ENCODE data around the gene PRPF19.

DNA sequence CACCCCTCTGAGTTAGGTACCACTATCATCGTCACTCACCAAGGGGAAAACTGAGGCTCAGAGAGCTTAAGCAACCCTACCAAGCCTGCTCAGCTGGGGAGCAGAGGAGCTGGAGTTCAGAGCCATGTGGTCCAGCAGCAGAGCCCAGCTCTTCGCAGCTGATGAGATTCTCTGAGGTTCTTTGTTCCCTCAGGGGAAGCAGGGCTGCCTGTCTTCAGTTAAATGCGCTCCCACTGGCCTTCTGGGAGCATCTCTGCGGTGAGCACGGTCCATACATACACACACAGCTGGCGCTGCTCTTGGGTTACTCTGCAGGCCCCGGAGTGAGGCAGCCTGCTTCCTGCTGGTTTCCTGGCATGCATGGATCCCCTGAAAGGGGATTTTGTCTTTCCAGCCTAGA lies 45.4 kb downstream of the PRPF19 start:
- TF ChIP-seq POLR2A (IDR thresholded peaks at IDR 0.05; ENCODE audit: low read depth): no peak
- TF ChIP-seq, protein P1, sequence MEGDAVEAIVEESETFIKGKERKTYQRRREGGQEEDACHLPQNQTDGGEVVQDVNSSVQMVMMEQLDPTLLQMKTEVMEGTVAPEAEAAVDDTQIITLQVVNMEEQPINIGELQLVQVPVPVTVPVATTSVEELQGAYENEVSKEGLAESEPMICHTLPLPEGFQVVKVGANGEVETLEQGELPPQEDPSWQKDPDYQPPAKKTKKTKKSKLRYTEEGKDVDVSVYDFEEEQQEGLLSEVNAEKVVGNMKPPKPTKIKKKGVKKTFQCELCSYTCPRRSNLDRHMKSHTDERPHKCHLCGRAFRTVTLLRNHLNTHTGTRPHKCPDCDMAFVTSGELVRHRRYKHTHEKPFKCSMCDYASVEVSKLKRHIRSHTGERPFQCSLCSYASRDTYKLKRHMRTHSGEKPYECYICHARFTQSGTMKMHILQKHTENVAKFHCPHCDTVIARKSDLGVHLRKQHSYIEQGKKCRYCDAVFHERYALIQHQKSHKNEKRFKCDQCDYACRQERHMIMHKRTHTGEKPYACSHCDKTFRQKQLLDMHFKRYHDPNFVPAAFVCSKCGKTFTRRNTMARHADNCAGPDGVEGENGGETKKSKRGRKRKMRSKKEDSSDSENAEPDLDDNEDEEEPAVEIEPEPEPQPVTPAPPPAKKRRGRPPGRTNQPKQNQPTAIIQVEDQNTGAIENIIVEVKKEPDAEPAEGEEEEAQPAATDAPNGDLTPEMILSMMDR (IDR thresholded peaks at IDR 0.05): no peak

Measured in esophagus muscularis mucosa (tissue), 3 donors.